GM21576 (cell line): ENCODE measurements around the gene WDR1.

Source experiments
- ATAC-seq: cut with Tn5 transposase; IDR thresholded peaks from one replicate; pipeline ENCODE4 v1.9.1; 2021; ENCODE audit warnings: mild to moderate bottlenecking, moderate library complexity; ENCODE audit not compliant: unreplicated experiment

WDR1 gene

GRCh38 chr4:10087152-10087791 is 29.3 kb downstream of the WDR1 start:
- ATAC-seq, result no peak

GRCh38 chr4:10086506-10087120 is 30.0 kb downstream of the WDR1 start:
- no peak for ATAC-seq

- no peak for ATAC-seq
Observed at GRCh38 chr4:10085828-10086505, 30.6 kb downstream of the WDR1 start.

GRCh38 chr4:10085386-10085785 is 31.2 kb downstream of the WDR1 start:
- no peak for ATAC-seq

GRCh38 chr4:10084651-10085358 is 31.8 kb downstream of the WDR1 start:
- ATAC-seq, result no peak

- ATAC-seq, result no peak
Observed at GRCh38 chr4:10083861-10084641, 32.5 kb downstream of the WDR1 start.

- no peak for ATAC-seq
Observed at GRCh38 chr4:10083331-10083771, 33.2 kb downstream of the WDR1 start.

GRCh38 chr4:10082459-10083272 is 33.9 kb downstream of the WDR1 start:
- ATAC-seq, result no peak

- no peak for ATAC-seq
Observed at GRCh38 chr4:10082047-10082446, 34.6 kb downstream of the WDR1 start.

GRCh38 chr4:10081218-10081606 is 35.4 kb downstream of the WDR1 start:
- ATAC-seq, result no peak

GRCh38 chr4:10080589-10081217 is 35.9 kb downstream of the WDR1 start:
- no peak for ATAC-seq

- no peak for ATAC-seq
Observed at GRCh38 chr4:10079912-10080588, 36.5 kb downstream of the WDR1 start.

GRCh38 chr4:10079256-10079655 is 37.3 kb downstream of the WDR1 start:
- ATAC-seq, result no peak

- ATAC-seq, result no peak
Observed at GRCh38 chr4:10078481-10079233, 37.9 kb downstream of the WDR1 start.

GRCh38 chr4:10077483-10078335 is 38.9 kb downstream of the WDR1 start:
- ATAC-seq, result no peak

GRCh38 chr4:10077076-10077475 is 39.5 kb downstream of the WDR1 start:
- ATAC-seq, result no peak

- no peak for ATAC-seq
Observed at GRCh38 chr4:10075953-10076391, 40.6 kb downstream of the WDR1 start.
